Tibial artery (tissue), 4 donors: ENCODE results near the gene DNAAF8.

Experiments used
- DNase-seq, 2 donors: peaks; one replicate each; pipeline ENCODE4 v3.0.0-alpha.2; 2019
- H3K27ac ChIP-seq, 2 donors: fragments of 200-600 bp; sonication (generic) in 1 of 2; 1 replicate in 1 of 2; 2 replicates in 1 of 2; pipeline ENCODE4 v1.5.1; 2018 to 2019; ENCODE audit warnings: mild to moderate bottlenecking in 1 of 2
- H3K27me3 ChIP-seq, 2 donors: fragments of 200-600 bp; sonication (generic) in 1 of 2; one replicate each; pipeline versions ENCODE4 v1.5.1 to v1.6.0; 2016 to 2019
- H3K36me3 ChIP-seq, 3 donors: fragments of 200-600 bp; sonication (generic) in 2 of 3; one replicate each; pipeline ENCODE4 v1.5.1; 2016 to 2019; ENCODE audit warnings: mild to moderate bottlenecking in 2 of 3
- H3K4me1 ChIP-seq, 4 donors: fragments of 200-600 bp; sonication (generic) in 2 of 4; 1 replicate in 3 of 4; 2 replicates in 1 of 4; pipeline ENCODE4 v1.5.1; 2016 to 2019
- H3K4me3 ChIP-seq, 2 donors: fragments of 200-600 bp; sonication (generic) in 1 of 2; 1 replicate in 1 of 2; 2 replicates in 1 of 2; pipeline ENCODE4 v1.5.1; 2018 to 2019; ENCODE audit warnings: mild to moderate bottlenecking in 2 of 2
- H3K9me3 ChIP-seq, 3 donors: fragments of 200-600 bp; sonication (generic) in 1 of 3; one replicate each; pipeline ENCODE4 v1.5.1; 2016 to 2019
- intact Hi-C: fragments of 100-400 bp; cut with DNase I; formaldehyde crosslinking; loops from one replicate; pipeline ENCODE4 v1.15.0; 2023; ENCODE audit warnings: low total_unique reads
- TF ChIP-seq, protein P1 (sequence below), 2 experiments: fragments of 200-600 bp in 1 of 2; fragments of 450-650 bp in 1 of 2; IDR thresholded peaks; one replicate each; pipeline ENCODE4 v1.5.1; 2017 to 2019; ENCODE audit warnings: antibody characterized with exemption in 2 of 2, mild to moderate bottlenecking in 1 of 2, moderate library complexity in 1 of 2

DNAAF8 gene

GRCh38 chr16:4700997-4701743, 33.2 kb upstream of the DNAAF8 start:
- TF ChIP-seq, protein P1, sequence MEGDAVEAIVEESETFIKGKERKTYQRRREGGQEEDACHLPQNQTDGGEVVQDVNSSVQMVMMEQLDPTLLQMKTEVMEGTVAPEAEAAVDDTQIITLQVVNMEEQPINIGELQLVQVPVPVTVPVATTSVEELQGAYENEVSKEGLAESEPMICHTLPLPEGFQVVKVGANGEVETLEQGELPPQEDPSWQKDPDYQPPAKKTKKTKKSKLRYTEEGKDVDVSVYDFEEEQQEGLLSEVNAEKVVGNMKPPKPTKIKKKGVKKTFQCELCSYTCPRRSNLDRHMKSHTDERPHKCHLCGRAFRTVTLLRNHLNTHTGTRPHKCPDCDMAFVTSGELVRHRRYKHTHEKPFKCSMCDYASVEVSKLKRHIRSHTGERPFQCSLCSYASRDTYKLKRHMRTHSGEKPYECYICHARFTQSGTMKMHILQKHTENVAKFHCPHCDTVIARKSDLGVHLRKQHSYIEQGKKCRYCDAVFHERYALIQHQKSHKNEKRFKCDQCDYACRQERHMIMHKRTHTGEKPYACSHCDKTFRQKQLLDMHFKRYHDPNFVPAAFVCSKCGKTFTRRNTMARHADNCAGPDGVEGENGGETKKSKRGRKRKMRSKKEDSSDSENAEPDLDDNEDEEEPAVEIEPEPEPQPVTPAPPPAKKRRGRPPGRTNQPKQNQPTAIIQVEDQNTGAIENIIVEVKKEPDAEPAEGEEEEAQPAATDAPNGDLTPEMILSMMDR (IDR thresholded peaks at IDR 0.05): no peak
- Histone ChIP-seq H3K9me3 (no peaks in the 10 kb centered on the region), H3K4me3 (no peak overlapping the region), H3K27ac (no peak overlapping the region), H3K27me3 (no peaks in the 10 kb centered on the region), H3K36me3 (peaks cover 42 to 88% (median 82%) of the 10 kb centered on the region in 3 donors), H3K4me1 (peaks cover 0 to 8% (median 0%) of the 10 kb centered on the region in 4 donors)
- no peak for DNase-seq
- intact Hi-C loops: no loop called here

GRCh38 chr16:4701791-4702465, 32.4 kb upstream of the DNAAF8 start:
- no peak overlapping the region for H3K4me3 ChIP-seq
- no peak overlapping the region for H3K27ac ChIP-seq
- TF ChIP-seq, protein P1 (IDR thresholded peaks at IDR 0.05): no peak
- H3K9me3 ChIP-seq: no peaks in the 10 kb centered on the region
- no peaks in the 10 kb centered on the region for H3K27me3 ChIP-seq
- peaks cover 43 to 88% (median 79%) of the 10 kb centered on the region in 3 donors for H3K36me3 ChIP-seq
- peaks cover 0 to under 1% (median 0%) of the 10 kb centered on the region in 4 donors for H3K4me1 ChIP-seq
- no peak for DNase-seq
- intact Hi-C loops: no loop called here

DNA sequence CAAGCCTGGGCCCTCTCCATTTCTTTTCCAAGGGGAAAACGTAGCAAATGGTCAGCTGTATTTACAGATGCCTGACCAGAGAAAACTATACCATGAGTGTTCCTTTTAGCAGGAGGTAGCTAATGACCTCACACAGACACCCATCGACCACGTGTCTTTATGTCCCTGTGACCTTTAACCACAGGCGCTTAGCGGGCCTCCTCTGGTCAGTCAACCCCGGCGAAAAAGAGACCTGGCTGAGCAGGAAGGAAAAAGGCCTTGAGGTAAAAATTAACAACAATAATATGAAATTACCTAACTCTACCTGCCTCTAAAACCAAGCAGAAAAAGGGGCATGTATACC, 31.9 kb upstream of the DNAAF8 start:
- Histone ChIP-seq H3K27ac (no peak overlapping the region), H3K36me3 (peaks cover 45 to 88% (median 78%) of the 10 kb centered on the region in 3 donors), H3K4me1 (no peaks in the 10 kb centered on the region), H3K9me3 (no peaks in the 10 kb centered on the region), H3K27me3 (no peaks in the 10 kb centered on the region), H3K4me3 (no peak overlapping the region)
- TF ChIP-seq, protein P1 (IDR thresholded peaks at IDR 0.05): no peak
- no peak for DNase-seq
- intact Hi-C loops: no loop called here

- TF ChIP-seq, protein P1 (IDR thresholded peaks at IDR 0.05): no peak
- Histone ChIP-seq H3K27ac (no peak overlapping the region), H3K9me3 (no peaks in the 10 kb centered on the region), H3K4me3 (no peak overlapping the region), H3K27me3 (no peaks in the 10 kb centered on the region), H3K36me3 (peaks cover 46 to 79% (median 67%) of the 10 kb centered on the region in 3 donors), H3K4me1 (no peaks in the 10 kb centered on the region)
- intact Hi-C loops: no loop called here
- no peak for DNase-seq
These were observed 30.4 kb upstream of the DNAAF8 start for GRCh38 chr16:4703906-4704305.

DNA sequence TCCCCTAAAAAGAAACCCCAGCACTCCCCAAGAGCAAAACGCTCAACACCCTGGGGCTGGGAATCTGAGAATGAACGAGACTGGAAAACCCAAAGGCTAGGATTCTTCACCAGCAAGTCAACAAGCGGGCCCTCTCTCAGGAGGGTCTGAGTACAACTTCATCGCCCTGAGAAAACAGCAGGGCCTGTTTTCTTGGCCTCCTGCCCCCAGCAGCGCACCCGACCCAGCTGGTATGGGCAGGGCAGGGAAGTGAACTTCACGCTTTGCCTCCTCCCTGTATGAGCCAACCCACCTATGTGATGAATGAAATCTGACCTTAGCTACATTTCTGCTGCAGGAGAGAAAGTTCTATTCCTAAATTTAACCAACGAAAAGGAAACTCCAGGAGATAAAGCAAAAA, 29.8 kb upstream of the DNAAF8 start:
- intact Hi-C loops: no loop called here
- Histone ChIP-seq H3K36me3 (peaks cover 45 to 79% (median 65%) of the 10 kb centered on the region in 3 donors), H3K27ac (no peak overlapping the region), H3K4me3 (no peak overlapping the region), H3K27me3 (no peaks in the 10 kb centered on the region), H3K9me3 (no peaks in the 10 kb centered on the region), H3K4me1 (no peaks in the 10 kb centered on the region)
- TF ChIP-seq, protein P1 (IDR thresholded peaks at IDR 0.05): no peak
- DNase-seq: no peak
